HL-60/S4 treated with retinoic acid at 250 ng/mL for 4 days and 3 days (cell line): ENCODE data around the gene DNAJC18.

Experiments used
- in situ Hi-C: fragments of 300-500 bp; cut with MboI; formaldehyde crosslinking; loops from 2 replicates; pipeline ENCODE4 v1.7.0; 2022; ENCODE audit warnings: low sequenced_read_pairs

The DNAJC18 gene

DNA sequence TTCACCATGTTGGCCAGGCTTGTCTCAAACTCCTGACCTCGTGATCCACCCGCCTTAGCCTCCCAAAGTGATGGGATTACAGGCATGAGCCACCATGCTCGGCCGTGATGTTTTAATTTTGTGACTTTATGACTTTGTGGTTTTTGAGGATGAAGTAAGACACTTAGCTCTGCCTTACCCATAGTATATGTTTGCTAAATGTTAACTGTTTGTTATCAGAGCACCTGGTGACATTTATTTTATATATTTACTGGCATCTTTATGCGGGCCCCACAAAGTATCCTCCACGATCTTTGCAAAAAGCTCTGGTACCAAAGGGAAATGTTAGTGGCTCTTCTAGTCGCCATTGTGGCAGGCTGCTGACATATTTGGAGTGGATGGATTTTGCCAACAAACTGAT is 63.0 kb downstream of the DNAJC18 start:
- in situ Hi-C loops = no loop called here

DNA sequence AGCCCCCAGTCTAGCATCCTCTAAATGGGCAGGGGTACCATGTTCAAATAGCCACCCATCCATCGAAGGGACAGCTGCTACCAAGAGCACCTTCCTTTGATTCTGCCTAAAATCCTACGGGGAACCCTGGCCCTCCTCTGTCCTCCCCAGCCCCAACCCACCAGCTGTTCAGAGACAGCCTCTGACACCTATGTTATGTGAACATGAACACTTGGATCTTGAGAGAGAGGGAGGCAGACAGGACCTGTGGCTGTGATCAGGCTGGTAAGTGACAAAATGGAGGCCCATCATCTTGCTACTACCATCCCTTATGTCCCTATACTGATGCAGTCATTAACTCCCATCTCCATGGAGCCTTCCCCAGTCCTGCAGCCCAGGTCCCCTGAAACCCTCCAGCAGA is 64.4 kb downstream of the DNAJC18 start:
- in situ Hi-C loops = no loop called here

DNA sequence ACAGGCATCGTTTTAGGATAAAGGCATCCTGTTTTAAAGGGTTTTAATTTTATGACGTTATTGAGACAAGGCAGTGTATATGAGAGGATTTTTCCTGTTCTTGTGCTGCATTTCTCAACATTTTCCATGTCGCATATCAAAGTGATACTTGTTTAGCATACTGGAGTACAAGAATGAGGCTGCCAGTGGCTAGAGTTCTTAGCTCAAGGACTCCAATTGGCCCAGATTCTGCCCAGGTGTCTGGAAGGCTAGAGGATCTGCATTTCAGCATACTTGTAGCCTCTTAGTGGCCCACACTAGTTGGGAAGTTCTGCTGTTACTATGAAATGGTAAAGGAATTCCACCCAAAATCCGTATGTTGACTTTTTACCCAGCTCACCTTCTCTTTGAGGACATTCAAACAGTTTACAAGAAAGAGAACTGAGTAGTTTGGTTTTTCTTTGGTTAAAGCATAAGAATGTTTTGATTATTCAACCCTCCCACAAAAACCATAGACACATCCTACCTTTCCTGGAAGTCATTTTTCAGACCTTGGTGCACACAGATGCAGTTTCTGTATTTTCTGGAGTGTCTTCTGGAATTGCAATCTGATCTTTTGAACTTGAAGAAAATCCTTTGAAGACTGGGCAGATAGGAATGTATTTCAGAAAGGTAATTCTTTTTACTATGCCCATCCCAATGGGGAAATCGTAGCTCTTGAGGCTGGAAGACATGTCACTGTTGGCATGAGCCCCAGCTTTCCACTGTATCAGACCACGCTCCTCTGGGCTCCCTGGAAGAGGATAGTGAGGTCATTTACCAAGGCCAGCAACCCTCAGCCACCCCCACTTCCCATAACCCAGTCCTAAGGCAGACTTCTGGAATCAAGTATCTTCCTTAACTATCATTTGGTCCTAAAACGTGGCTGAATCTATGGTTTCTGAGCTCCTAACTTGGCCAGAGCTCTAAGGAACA is 67.6 kb downstream of the DNAJC18 start:
- in situ Hi-C loops = no loop called here

DNA sequence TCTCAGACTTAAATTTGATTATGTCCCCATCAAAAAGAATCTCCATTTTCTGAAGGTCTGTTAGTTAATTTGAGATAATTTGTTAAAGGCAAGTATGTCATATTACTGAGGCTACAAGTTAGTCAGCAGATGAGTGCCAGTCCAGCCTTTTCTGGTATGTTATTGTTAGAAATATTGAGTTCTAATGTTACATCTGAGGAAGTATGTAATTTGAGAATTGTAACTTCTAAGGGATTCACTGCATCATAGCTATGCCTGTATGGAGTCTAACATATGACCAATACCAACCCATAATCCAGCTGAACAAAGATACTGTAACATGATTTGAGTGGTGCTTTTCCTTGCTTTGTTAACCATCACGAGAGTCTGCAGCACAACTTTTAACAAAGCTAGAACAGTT is 70.1 kb downstream of the DNAJC18 start:
- in situ Hi-C loops = no loop called here

DNA sequence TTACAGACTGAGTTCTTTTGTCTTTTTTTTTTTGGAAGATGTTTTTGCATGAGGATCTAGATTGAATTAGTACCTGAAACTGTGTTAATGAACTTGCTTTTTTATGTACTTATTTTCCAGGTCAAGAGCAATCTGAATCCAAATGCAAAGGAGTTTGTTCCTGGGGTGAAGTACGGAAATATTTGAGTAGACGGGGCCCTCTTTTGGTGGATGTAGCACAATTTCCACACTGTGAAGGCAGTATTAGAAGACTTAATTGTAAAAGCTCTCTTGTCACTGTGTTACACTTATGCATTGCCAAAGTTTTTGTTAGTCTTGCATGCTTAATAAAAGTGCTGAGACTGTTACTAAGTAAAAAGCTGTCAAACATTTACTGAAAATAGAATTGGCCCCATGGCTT is 70.7 kb downstream of the DNAJC18 start:
- in situ Hi-C loops = no loop called here

DNA sequence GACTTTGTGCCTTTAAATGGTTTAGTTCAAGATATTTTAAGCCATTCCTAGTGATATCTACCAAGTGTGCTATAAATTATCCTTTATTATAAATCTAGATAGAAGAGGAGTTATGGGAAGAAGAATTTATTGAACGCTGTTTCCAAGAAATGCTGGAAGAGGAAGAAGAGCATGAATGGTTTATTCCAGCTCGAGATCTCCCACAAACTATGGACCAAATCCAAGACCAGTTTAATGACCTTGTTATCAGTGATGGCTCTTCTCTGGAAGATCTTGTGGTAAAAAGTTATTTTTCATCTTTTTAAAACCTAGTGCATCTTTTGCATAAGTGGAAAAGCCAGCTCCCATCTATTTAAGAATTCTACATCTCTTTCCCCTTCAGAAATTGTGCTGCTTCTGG is 74.9 kb downstream of the DNAJC18 start:
- in situ Hi-C loops = no loop called here

DNA sequence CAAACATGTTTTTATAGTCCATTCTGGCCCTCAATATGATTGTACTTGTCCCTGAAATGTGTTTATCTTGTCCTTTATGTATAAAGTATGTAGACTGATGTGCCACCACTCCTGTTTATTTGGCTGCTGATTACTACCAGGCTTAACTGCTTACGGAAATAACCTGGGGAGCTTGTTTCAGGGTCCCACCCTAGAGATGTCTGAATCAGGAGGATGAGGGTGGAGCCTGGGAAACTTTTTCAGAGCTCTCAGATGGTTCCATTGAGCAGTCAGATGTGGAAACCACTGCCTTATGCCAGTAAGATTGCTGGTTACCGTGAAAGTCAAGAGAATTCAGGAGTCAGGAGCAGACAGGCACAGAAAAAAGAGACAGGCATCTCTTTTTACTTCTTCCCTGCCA is 75.4 kb downstream of the DNAJC18 start:
- in situ Hi-C loops = no loop called here

DNA sequence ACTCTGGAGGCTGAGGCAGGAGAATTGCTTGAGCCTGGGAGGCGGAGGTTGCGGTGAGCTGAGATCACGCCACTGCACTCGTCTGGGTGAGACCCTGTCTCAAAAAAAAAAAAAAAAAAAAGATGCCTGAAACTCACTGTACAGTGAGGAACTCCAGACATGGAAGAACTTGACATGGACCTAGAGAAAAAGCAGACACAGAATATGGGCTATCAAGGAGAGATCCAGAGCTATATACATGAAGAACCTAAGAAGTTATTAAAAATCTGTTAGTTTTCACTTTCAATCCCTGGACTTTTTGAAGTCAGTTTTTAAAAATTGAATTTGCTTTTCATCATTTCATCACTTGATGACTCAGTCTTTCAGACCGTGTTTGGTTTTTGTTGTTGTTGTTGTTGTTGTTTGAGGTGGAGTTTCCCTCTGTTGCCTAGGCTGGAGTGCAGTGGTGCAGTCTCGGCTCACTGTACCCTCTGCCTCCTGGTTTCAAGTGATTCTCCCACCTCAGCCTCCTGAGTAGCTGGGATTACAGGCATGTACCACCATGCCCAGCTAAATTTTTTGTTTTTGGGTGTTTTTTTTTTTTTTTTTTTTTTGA is 77.4 kb downstream of the DNAJC18 start:
- in situ Hi-C loops = no loop called here

DNA sequence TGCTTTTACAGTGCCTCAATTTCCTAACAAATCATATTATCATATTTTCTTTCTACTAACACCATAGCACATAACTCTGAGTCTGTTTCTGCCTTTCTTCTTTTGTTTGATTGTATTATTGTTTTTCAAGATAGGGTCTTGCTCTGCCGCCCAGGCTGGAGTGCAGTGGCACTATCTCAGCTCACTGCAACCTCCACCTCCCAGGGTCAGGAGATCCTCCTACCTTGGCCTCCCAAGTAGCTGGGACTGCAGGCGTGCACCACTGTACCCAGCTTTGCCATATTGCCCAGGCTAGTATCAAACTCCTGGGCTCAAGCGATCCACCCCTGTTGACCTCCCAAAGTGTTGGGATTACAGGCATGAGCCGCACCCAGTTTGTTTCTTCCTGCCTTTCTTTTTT is 78.9 kb downstream of the DNAJC18 start:
- in situ Hi-C loops = no loop called here
